ENCODE measurements around the gene TLN1.
A peak's percentile ranks its signal among the peaks of the same experiment; 100 is the strongest.

Gene TLN1

DNA sequence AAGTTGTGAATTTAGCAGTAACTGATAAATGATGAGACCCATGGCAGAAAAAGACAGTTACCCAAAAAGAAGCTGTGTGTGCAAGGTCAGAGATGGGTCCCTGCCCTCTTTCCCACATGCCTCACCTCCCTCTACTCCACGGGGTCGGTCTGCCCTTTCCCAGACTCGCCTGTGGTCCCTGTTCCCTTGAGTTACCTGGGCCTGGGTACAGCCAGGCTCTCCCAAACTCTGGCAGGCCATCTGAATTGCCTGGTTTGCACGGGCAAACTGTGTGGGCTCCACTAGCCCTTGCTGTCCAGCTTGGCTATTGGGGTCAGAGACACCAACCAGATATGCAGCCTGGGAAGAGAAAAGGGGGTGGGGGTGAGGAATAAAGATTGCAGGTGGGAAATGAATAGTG is 23.8 kb downstream of the TLN1 start:
- H3K9me3 Mint-ChIP-seq = no peaks in the 10 kb centered on the region
- H3K27me3 Mint-ChIP-seq = no peaks in the 10 kb centered on the region
- no peak for ATAC-seq
- peak overlapping the region; percentile 19 for H3K27ac Mint-ChIP-seq
- H3K36me3 Mint-ChIP-seq = peaks cover 70% of the 10 kb centered on the region
- no peak overlapping the region for H3K4me3 Mint-ChIP-seq
- H3K4me1 Mint-ChIP-seq = peaks cover 6% of the 10 kb centered on the region

DNA sequence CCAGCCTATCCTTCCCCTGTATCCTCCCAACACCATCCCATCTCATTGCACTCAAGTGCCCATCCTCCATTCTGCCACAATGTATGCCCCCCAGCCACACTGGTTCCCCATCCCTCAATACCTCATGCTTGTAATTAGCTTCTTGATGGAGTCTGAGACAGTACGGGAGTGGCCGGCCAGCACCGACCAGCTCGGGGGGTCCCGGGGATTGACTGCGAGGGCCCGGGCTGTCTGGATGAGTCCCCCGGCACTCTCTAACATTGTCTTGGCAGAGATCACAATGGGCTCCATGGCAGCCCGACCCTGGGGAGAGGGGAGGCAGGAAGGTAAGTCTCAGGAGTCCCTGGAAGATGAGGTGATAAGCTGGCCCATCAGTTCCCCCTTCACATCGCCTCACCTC is 25.0 kb downstream of the TLN1 start:
- no peak for ATAC-seq
- Mint-ChIP-seq H3K4me3 (no peak overlapping the region), H3K4me1 (peaks cover 6% of the 10 kb centered on the region), H3K36me3 (peaks cover 61% of the 10 kb centered on the region), H3K9me3 (no peaks in the 10 kb centered on the region), H3K27me3 (no peaks in the 10 kb centered on the region), H3K27ac (peak overlapping the region; percentile 19)

DNA sequence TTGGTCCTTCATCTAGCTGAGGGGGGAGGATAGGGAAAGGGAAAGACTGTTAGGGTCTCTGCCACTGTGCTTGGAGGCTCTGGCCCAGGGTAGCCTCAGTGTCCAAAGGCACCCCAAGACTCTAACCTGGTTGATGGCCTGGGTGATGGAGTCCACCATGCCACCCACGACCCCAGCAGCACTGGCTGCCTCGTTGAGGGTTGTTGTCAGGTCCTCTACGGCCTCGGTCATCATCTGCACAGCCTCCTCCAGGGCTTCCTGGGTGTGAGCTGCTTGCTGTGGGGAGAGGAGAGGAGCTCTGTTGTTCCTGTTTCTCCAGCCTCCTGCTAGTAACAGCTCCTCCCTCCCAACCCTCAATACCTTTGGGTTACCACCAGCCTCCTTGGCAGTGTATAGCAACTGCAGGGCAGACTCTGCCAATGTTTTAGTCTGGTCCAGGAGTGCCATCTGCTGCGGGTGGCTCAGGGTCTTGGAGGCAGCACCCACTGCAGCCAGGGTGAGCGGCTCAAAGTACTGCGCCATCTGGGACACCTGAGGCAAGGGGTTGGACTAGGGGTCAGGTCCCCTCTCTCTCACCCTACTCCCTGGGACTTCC is 26.1 kb downstream of the TLN1 start:
- ATAC-seq = no peak
- Mint-ChIP-seq H3K27me3 (no peaks in the 10 kb centered on the region), H3K4me1 (no peaks in the 10 kb centered on the region), H3K27ac (no peak overlapping the region), H3K4me3 (no peak overlapping the region), H3K9me3 (no peaks in the 10 kb centered on the region), H3K36me3 (peaks cover 51% of the 10 kb centered on the region)

DNA sequence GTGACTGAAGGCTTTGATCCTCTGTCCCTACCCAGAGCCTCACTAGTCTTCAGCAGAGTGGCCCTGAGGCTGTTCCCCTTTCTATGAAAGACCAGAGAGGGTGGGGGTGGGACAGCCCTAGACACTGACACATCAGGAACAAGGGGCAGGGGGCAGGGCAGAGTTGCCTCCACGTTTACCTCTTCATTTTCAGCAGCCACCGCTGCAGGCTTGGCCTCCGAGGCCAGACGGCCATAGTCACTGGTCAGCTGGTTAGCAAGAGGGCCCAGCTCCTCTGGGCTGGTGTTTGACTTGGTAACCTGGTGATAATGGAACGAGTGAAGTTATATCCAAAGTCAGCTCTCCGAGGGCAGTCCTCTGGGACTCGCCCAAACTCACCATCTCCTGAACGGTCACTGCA is 26.6 kb downstream of the TLN1 start:
- no peak overlapping the region for H3K27ac Mint-ChIP-seq
- no peaks in the 10 kb centered on the region for H3K27me3 Mint-ChIP-seq
- H3K4me1 Mint-ChIP-seq = no peaks in the 10 kb centered on the region
- H3K4me3 Mint-ChIP-seq = no peak overlapping the region
- H3K36me3 Mint-ChIP-seq = peaks cover 45% of the 10 kb centered on the region
- ATAC-seq = no peak
- no peaks in the 10 kb centered on the region for H3K9me3 Mint-ChIP-seq

DNA sequence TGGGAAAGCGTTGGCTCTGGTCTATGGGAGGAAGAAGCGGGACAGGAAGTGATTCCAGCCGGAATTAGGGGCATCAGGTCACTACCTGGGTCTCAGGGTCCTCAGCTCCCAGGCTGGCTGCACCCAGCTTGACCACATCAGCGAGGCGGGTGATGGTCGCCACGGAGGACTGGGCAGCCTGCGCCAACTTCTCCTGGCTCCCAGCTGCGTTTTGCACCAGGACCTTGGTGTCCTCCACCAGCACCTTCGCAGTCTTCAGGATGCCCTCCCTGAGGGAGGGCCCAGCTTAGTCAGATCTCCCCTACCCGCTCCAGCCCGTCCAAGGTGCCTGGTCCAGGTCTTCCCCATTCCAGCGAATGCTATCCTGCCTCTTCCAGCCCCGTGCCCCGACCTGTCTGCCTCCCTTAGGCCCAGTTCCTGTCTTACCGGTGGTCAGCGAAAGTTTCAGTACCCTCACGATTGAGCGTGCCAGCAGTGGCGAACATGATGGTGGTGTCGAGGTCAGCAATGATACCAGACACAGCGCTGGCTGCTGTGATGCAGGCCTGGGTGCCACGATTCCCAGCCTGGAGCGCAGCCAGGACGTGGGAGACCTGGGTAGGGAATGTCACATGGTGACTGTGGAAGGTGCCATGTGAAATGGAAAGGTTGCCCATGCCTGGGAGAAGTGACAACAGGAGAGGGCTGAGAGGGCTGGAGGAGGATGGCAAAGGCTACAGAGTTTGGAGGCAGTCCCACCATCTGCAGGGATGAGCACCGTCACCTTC is 27.9 kb downstream of the TLN1 start:
- no peak for ATAC-seq
- peak overlapping the region; percentile 18 for H3K27ac Mint-ChIP-seq
- peaks cover 40% of the 10 kb centered on the region for H3K36me3 Mint-ChIP-seq

DNA sequence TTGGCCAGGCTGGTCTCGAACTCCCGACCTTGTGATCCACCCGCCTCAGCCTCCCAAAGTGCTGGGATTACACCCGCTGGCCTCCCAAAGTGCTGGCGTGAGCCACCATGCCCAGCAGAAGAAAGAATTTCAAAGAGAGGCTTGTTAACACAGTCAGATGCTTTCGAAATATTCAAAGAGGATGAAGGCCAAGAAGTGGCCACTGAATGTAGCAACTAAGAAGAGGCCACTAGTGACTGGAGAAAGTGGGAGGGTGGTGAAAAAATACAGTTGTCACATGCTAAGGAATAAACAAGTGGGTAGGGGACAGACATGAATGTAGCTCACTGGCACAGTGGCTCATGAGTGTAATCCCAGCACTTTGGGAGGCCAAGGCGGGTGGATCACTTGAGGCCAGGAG is 29.3 kb downstream of the TLN1 start:
- H3K4me1 Mint-ChIP-seq = no peaks in the 10 kb centered on the region
- H3K27ac Mint-ChIP-seq = no peak overlapping the region
- ATAC-seq = no peak
- no peak overlapping the region for H3K4me3 Mint-ChIP-seq
- H3K27me3 Mint-ChIP-seq = no peaks in the 10 kb centered on the region
- H3K36me3 Mint-ChIP-seq = peaks cover 30% of the 10 kb centered on the region
- H3K9me3 Mint-ChIP-seq = no peaks in the 10 kb centered on the region

More for the DNA sequence above, 27.9 kb downstream of the TLN1 start:
- Mint-ChIP-seq H3K4me3 (no peak overlapping the region), H3K9me3 (no peaks in the 10 kb centered on the region), H3K27me3 (no peaks in the 10 kb centered on the region), H3K4me1 (no peaks in the 10 kb centered on the region)

DNA sequence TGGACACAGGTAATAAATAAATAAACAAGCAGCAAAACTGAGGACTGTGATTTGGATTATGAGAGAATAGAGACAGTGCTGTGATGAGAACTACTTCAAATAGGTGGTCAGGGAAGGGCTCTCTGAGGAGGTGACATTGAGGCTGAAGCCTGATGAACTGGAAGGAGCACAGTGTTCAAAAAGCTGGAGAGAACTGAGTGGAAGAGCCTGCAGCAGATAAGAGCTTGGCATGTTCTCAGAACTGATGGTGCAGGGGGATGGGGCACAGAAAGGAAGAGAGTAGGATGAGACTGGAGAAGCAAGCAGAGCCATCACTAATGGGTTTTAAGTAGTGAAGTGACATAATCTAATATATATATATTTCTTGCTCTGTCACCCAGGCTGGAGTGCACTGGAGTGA is 31.1 kb downstream of the TLN1 start:
- ATAC-seq = no peak
- Mint-ChIP-seq H3K27me3 (no peaks in the 10 kb centered on the region), H3K4me1 (peaks cover 11% of the 10 kb centered on the region), H3K27ac (no peak overlapping the region), H3K4me3 (no peak overlapping the region), H3K9me3 (no peaks in the 10 kb centered on the region), H3K36me3 (peaks cover 31% of the 10 kb centered on the region)

DNA sequence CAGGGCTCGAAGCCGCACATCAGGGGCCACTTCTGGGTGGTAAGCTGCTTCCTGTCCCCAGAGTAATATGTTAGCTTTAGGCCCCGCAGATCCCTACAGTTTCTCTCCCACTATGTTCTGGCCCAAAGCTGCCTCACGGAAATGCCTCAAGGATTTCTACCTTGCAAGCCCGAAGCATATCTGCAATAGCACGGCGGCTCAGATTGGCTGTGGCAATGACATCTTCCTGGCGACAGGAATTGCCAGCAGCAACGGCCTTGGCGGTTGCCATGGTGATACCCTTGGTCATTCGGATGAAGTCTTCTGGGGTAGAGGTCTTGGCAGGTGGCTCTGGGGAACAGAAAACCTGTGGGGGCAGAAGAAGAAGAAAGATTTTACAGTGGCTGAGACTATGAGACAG is 32.0 kb downstream of the TLN1 start:
- H3K4me3 Mint-ChIP-seq = no peak overlapping the region
- H3K36me3 Mint-ChIP-seq = peaks cover 31% of the 10 kb centered on the region
- no peaks in the 10 kb centered on the region for H3K9me3 Mint-ChIP-seq
- H3K27me3 Mint-ChIP-seq = no peaks in the 10 kb centered on the region
- H3K4me1 Mint-ChIP-seq = peaks cover 11% of the 10 kb centered on the region
- H3K27ac Mint-ChIP-seq = no peak overlapping the region
- no peak for ATAC-seq

DNA sequence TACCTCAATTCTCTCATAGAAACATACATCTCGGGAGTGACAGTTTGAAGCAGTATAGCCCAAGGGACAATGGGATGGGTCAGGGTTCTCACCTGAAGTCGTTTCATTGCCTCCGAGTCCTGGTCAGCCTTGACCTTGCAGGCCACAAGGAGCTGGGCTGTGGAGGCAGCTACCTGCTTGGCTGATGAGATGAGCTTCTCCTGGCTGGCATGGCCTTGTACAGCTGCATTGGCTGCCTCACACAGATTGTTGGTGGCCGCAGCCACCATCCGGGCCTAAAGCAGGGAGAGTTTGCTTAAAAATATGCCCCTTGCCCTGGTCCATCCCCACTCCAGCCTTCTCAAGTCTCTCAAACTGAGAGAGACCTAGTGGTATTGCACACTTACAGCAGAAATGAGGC is 33.8 kb downstream of the TLN1 start:
- Mint-ChIP-seq H3K4me3 (no peak overlapping the region), H3K4me1 (peaks cover 11% of the 10 kb centered on the region), H3K27me3 (no peaks in the 10 kb centered on the region), H3K27ac (no peak overlapping the region), H3K36me3 (peaks cover 18% of the 10 kb centered on the region), H3K9me3 (no peaks in the 10 kb centered on the region)
- ATAC-seq = no peak

DNA sequence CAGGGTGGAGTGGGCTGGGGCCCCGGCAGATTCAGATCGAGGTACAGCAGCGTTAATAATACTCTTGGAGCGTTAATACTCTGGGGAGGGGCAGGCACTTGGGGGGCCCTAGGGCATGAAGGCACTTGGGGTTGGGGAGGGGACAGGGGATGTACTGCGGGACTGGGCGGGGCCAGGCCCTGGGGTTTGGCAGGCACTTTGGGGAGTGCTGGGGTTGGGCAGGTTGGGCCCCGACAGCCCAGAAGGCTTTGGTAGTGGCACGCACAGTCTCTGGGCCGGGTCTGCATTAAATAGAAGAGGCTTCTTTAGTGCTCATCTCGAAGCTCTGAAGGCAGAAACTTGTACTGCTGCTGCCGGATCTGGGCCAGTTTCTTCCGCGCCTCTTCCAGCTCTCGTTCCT is 34.5 kb downstream of the TLN1 start:
- peaks cover 18% of the 10 kb centered on the region for H3K36me3 Mint-ChIP-seq
- peak; percentile 42 for ATAC-seq
- H3K4me3 Mint-ChIP-seq = no peak overlapping the region
- H3K27me3 Mint-ChIP-seq = no peaks in the 10 kb centered on the region
- peaks cover 11% of the 10 kb centered on the region for H3K4me1 Mint-ChIP-seq
- no peaks in the 10 kb centered on the region for H3K9me3 Mint-ChIP-seq
- H3K27ac Mint-ChIP-seq = peak overlapping the region; percentile 42

DNA sequence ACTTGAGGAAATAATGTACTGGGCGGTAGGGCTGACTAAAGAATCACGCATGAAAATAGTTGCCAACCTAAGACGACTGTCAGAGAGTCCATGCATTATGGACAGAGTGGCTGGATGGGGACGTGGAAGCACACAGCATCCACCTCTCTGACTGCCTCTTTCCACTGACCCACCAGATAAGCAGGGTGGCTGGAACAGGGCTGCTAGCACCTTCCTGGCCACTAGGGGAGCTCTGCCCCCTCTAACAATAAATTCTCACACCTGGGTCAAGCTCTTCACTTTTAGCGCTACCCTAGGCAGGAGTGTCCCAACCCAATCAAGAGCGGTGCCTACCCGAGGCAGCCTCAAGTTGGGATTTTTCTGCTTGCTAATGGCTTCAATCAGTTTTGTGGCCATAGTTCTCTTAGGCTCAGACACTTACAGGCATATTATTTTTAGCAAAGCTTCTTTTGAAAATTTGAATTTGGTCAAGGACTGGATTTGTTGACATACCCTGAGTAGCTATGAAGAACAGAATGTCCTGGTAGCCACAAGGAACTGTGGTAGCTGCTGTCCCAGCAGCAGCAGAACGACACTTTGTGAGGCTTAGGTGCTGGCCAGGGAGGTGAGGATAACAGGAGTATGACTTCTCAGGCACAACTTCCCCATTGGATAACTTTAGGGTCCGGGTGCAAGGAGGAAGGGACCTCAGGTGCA is 35.3 kb downstream of the TLN1 start:
- Mint-ChIP-seq H3K9me3 (no peaks in the 10 kb centered on the region), H3K27ac (peak overlapping the region; percentile 42), H3K4me1 (peaks cover 11% of the 10 kb centered on the region), H3K27me3 (no peaks in the 10 kb centered on the region), H3K36me3 (peaks cover 18% of the 10 kb centered on the region), H3K4me3 (no peak overlapping the region)
- peak; percentile 87 for ATAC-seq

DNA sequence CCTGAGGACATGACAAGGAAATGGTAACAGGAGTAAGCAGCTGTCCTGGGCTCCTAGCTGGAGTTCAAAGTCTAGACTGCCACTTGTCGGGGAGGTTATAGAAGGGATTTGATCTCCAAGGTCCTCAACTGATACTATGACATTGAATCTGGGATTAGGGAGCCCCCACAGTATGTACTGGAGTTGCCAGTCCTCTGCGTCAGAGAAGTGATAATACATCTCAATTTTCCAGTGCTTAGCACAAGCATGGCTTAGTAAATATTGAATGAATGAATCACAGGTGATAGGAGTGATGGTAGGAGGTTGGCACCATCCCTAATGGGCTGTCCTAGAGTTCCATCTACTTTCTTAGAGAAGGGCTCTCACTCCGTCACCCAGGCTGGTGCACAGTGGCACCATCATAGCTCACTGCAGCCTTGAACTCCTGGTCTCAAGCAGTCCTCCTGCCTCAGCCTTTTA is 36.0 kb downstream of the TLN1 start:
- Mint-ChIP-seq H3K36me3 (peaks cover 18% of the 10 kb centered on the region), H3K9me3 (no peaks in the 10 kb centered on the region), H3K27me3 (no peaks in the 10 kb centered on the region), H3K4me1 (peaks cover 17% of the 10 kb centered on the region), H3K27ac (no peak overlapping the region), H3K4me3 (no peak overlapping the region)
- no peak for ATAC-seq

DNA sequence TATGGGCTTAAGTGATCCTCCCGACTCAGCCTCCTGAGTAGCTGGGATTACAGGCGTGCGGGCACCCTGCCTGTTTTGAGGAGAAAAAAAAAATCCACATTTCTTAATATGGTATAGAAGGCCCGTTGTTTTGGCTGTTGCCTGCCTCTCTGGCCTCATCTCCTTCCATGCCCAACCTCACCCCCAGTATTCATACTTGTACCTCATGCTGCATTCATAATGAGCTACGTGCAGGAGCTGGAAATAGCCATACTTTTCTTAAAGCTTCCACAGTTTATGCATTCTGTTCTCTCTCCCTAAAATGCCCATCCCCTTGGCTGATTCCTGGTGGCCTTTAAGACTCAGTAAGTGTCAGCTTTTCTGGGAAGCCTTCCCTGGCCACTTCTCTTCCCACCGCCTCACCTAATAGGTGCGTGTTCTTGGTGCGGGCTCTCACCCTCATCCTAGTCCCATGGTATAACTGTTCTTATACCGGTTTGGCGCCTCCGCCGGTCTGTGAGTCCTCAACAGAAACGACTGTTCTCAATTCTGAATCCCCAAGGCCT is 40.2 kb downstream of the TLN1 start:
- peaks cover 27% of the 10 kb centered on the region for H3K4me1 Mint-ChIP-seq
- H3K4me3 Mint-ChIP-seq = peak overlapping the region; percentile 4
- H3K27ac Mint-ChIP-seq = peak overlapping the region; percentile 83
- H3K36me3 Mint-ChIP-seq = peaks cover 6% of the 10 kb centered on the region
- no peak for ATAC-seq
- H3K27me3 Mint-ChIP-seq = no peaks in the 10 kb centered on the region
- H3K9me3 Mint-ChIP-seq = no peaks in the 10 kb centered on the region

DNA sequence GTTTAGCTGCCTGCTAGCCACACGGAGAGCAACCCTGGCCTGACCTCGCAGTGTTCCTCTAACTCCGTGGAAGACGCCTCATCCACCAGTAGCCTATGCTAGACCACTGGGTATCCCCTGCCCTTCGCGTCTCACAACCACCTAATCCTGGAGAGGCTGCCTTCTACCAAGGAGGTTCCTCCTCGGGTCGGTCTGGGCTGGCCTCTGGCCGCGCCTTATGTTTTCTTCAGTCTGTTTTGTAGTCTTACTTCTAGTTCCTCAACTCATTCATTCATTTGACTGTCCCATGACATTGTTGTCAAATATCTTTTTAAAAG is 40.7 kb downstream of the TLN1 start:
- Mint-ChIP-seq H3K4me3 (peak overlapping the region; percentile 95), H3K27ac (peak overlapping the region; percentile 83), H3K9me3 (no peaks in the 10 kb centered on the region), H3K4me1 (peaks cover 21% of the 10 kb centered on the region), H3K27me3 (no peaks in the 10 kb centered on the region), H3K36me3 (peaks cover under 1% of the 10 kb centered on the region)
- ATAC-seq = peak; percentile 25

DNA sequence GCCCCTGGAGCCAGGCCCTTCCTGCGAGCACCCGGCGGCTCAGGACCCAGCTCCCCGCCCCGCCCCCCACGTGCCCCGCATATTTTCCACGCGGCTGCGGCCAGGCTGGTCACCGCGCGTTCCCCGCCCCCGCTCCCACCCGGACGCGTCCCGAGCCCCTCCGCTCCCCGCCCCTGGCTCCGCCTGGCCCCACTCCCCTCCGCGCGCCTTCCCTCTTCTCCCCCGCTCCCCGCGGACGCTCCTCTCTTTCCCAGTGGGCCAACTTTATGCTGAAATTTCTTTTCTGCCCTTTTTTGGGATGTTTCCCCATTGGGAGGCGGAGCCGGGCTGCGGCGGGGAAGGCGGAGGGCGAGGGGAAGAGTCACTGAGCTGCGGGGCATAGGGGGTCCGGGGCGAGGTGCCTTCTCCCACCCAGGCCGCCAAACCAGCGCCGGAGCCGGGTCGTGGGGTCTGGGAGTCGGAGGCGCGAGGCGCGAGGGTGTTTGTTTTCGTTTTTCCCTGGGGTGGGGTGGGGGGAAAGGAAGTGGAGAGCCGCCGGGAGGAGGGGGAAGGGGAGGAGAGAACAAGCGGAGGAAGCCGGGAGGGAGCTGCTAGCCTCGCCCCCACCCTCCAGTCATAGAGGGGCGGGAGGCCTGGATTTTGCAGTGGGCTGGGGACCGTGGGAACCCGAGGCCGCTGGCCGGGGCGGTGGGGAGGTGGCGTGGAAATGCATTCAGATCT is 41.2 kb downstream of the TLN1 start:
- H3K27me3 Mint-ChIP-seq = no peaks in the 10 kb centered on the region
- peak; percentile 27 for ATAC-seq
- peak overlapping the region; percentile 83 for H3K27ac Mint-ChIP-seq
- peaks cover 20% of the 10 kb centered on the region for H3K4me1 Mint-ChIP-seq
- peak overlapping the region; percentile 95 for H3K4me3 Mint-ChIP-seq
- no peaks in the 10 kb centered on the region for H3K36me3 Mint-ChIP-seq
- no peaks in the 10 kb centered on the region for H3K9me3 Mint-ChIP-seq

Measured in stimulated activated memory B cell treated with anti-CD40 and anti-IgM and Interleukin-4, amounts not matched to agents 10 μg/mL and 1 μg/mL and 100 μg/mL, for 72 hours (primary cell).